GM19467 (cell line): ENCODE results near the gene NGFR.
"Not testable (repeated sequence)": the region's sequence is repeated elsewhere in the genome, so short reads cannot be mapped to it uniquely, and the experiment has no call there.

ENCODE experiments used
- ATAC-seq: cut with Tn5 transposase; IDR thresholded peaks from one replicate; pipeline ENCODE4 v1.9.1; 2021; ENCODE audit warnings: mild to moderate bottlenecking, moderate library complexity; ENCODE audit not compliant: unreplicated experiment

The NGFR gene

GRCh38 chr17:49545007-49545660 lies 50.0 kb downstream of the NGFR start:
- ATAC-seq: no peak

- ATAC-seq: no peak
Measured at GRCh38 chr17:49545806-49546545, 50.9 kb downstream of the NGFR start.

- ATAC-seq: no peak
Measured at GRCh38 chr17:49546546-49547535, 51.7 kb downstream of the NGFR start.

GRCh38 chr17:49547566-49547965 lies 52.5 kb downstream of the NGFR start:
- ATAC-seq: no peak

GRCh38 chr17:49548051-49548505 lies 53.0 kb downstream of the NGFR start:
- ATAC-seq: no peak

GRCh38 chr17:49548506-49549310 lies 53.6 kb downstream of the NGFR start:
- ATAC-seq: no peak

- ATAC-seq: no peak
Measured at GRCh38 chr17:49549311-49549605, 54.2 kb downstream of the NGFR start.

GRCh38 chr17:49549691-49550678 lies 54.9 kb downstream of the NGFR start:
- ATAC-seq: no peak

GRCh38 chr17:49550764-49551163 lies 55.7 kb downstream of the NGFR start:
- not testable (repeated sequence) for ATAC-seq

GRCh38 chr17:49551221-49552069 lies 56.4 kb downstream of the NGFR start:
- no peak for ATAC-seq

- no peak for ATAC-seq
Measured at GRCh38 chr17:49552070-49552751, 57.1 kb downstream of the NGFR start.

GRCh38 chr17:49553676-49554335 lies 58.7 kb downstream of the NGFR start:
- no peak for ATAC-seq

- no peak for ATAC-seq
Measured at GRCh38 chr17:49554694-49555494, 59.8 kb downstream of the NGFR start.

- no peak for ATAC-seq
Measured at GRCh38 chr17:49555495-49556222, 60.6 kb downstream of the NGFR start.

GRCh38 chr17:49556223-49556943 lies 61.3 kb downstream of the NGFR start:
- ATAC-seq: no peak
